Naive thymus-derived CD4-positive, alpha-beta T cell (primary cell): ENCODE results near the gene GRM4. TPM values are rescaled to one million over a fixed set of nuclear protein-coding genes. Genes with fewer than 3 reads are reported as not detected.

Experiments
- ATAC-seq: fragments of 150-1000 bp; cut with Tn5 transposase; 2 replicates; pipeline ENCODE4 v1.10.0; 2021; ENCODE audit warnings: mild to moderate bottlenecking, moderate library complexity
- CTCF ChIA-PET: fragments of 350-600 bp; sonication (Branson Sonifier 250); formaldehyde crosslinking; loops from one replicate; lab custom pipeline; 2021; ENCODE audit warnings: antibody characterized with exemption; lab: Charles Lee
- POLR2A ChIA-PET: fragments of 350-600 bp; sonication (Branson Sonifier 250); formaldehyde crosslinking; loops from one replicate; lab custom pipeline; 2021; ENCODE audit warnings: antibody characterized with exemption, inconsistent platforms; lab: Charles Lee
- DNase-seq, 9 donors: peaks; one replicate each; pipeline versions ENCODE4 v3.0.0 to v3.0.0-alpha.2; 2020 to 2022; ENCODE audit warnings: mixed read lengths in 1 of 9
- H3K27ac ChIP-seq: one replicate; pipeline ENCODE4 v1.7.0; 2013; ENCODE audit warnings: mild to moderate bottlenecking, low read depth, low read length, moderate library complexity
- H3K27me3 ChIP-seq, 2 donors: one replicate each; pipeline ENCODE4 v1.7.0; 2013; ENCODE audit warnings: low read length in 2 of 2, mild to moderate bottlenecking in 2 of 2, moderate library complexity in 2 of 2; ENCODE audit not compliant: control insufficient read depth in 2 of 2, insufficient read depth in 2 of 2
- H3K36me3 ChIP-seq, 3 experiments: 1 replicate in 2 of 3; 2 replicates in 1 of 3; pipeline ENCODE4 v1.7.0; 2013; ENCODE audit warnings: low read length in 3 of 3, mild to moderate bottlenecking in 3 of 3, moderate library complexity in 1 of 3; ENCODE audit not compliant: insufficient read depth in 3 of 3, control insufficient read depth in 2 of 3
- H3K4me1 ChIP-seq, 2 donors: one replicate each; pipeline ENCODE4 v1.7.0; 2013; ENCODE audit warnings: low read length in 2 of 2, mild to moderate bottlenecking in 2 of 2, moderate library complexity in 1 of 2; ENCODE audit not compliant: control insufficient read depth in 2 of 2, insufficient read depth in 2 of 2
- H3K4me3 ChIP-seq: 2 replicates; pipeline ENCODE4 v1.7.0; 2013; ENCODE audit warnings: mild to moderate bottlenecking, low read length
- H3K9me3 ChIP-seq, 3 experiments: 1 replicate in 2 of 3; 2 replicates in 1 of 3; pipeline ENCODE4 v1.7.0; 2013; ENCODE audit warnings: low read length in 3 of 3; ENCODE audit not compliant: control insufficient read depth in 2 of 3
- H3K27ac Mint-ChIP-seq, 9 donors: one replicate each; pipeline ENCODE4 v1.8.0; 2020 to 2022; ENCODE audit warnings: mixed read lengths in 9 of 9, mild to moderate bottlenecking in 8 of 9, moderate library complexity in 5 of 9, inconsistent platforms in 2 of 9
- H3K27me3 Mint-ChIP-seq, 5 donors: one replicate each; pipeline ENCODE4 v1.8.0; 2021 to 2022; ENCODE audit warnings: mixed read lengths in 5 of 5, mild to moderate bottlenecking in 1 of 5
- H3K36me3 Mint-ChIP-seq, 5 donors: one replicate each; pipeline ENCODE4 v1.8.0; 2020 to 2022; ENCODE audit warnings: mixed read lengths in 5 of 5, mild to moderate bottlenecking in 3 of 5, inconsistent platforms in 1 of 5
- H3K4me1 Mint-ChIP-seq, 7 donors: one replicate each; pipeline ENCODE4 v1.8.0; 2020 to 2022; ENCODE audit warnings: mixed read lengths in 7 of 7, mild to moderate bottlenecking in 3 of 7, inconsistent platforms in 1 of 7
- H3K4me3 Mint-ChIP-seq, 10 donors: one replicate each; pipeline ENCODE4 v1.8.0; 2020 to 2022; ENCODE audit warnings: mild to moderate bottlenecking in 10 of 10, mixed read lengths in 10 of 10, moderate library complexity in 6 of 10, inconsistent platforms in 2 of 10
- H3K9me3 Mint-ChIP-seq, 11 donors: one replicate each; pipeline ENCODE4 v1.8.0; 2020 to 2022; ENCODE audit warnings: mixed read lengths in 11 of 11, mild to moderate bottlenecking in 4 of 11, inconsistent platforms in 1 of 11, moderate library complexity in 1 of 11
- intact Hi-C, 2 donors: fragments of 100-400 bp; cut with micrococcal nuclease; formaldehyde crosslinking; loops; one replicate each; pipeline ENCODE4 v1.15.1; 2023
- polyA plus RNA-seq, 2 donors: library from polyadenylated mRNA; unstranded; fragments of 300-500 nt; fragmentation: Illumina TruSeq; gene quantifications; one replicate each; pipeline ENCODE4 v1.2.3, GENCODE V29; 2021
- total RNA-seq, 6 experiments: library from RNA in 5 of 6; stranded (reverse) in 5 of 6; gene quantifications; 1 replicate in 5 of 6; 2 replicates in 1 of 6; pipeline ENCODE4 v1.2.3 and lab custom pipeline; 2021 to 2026

GRM4 gene
- total and polyA plus RNA-seq, 7 experiments from 2014 or later, result not detected

DNA sequence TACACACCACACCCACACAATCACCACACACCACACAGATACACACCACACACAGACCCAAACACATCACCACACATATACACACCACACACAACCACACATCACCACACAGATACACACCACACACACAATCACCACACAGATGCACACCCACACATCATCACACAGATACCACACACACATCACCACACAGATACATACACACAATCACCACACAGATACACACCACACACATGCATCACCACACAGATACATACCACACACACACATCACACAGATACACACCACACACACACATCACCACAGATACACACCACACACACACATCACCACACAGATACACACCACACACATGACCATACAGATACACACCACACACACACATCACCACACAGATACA is 73.2 kb downstream of the GRM4 start:
- ATAC-seq (no peak), DNase-seq (no peak)
- Mint-ChIP-seq H3K9me3 (no peaks in the 10 kb centered on the region), H3K36me3 (no peaks in the 10 kb centered on the region), H3K27me3 (peaks cover 0 to 3% (median 0%) of the 10 kb centered on the region in 5 donors), H3K27ac (no peak overlapping the region), H3K4me1 (no peaks in the 10 kb centered on the region), H3K4me3 (no peak overlapping the region)
- intact Hi-C loops, result no loop called here
- POLR2A ChIA-PET, result no interaction called here
- no peak overlapping the region for H3K4me3 ChIP-seq
- H3K27me3 ChIP-seq, result no peaks in the 10 kb centered on the region
- H3K9me3 ChIP-seq, result no peaks in the 10 kb centered on the region
- H3K36me3 ChIP-seq, result no peaks in the 10 kb centered on the region
- no peak overlapping the region for H3K27ac ChIP-seq
- no peaks in the 10 kb centered on the region for H3K4me1 ChIP-seq
- CTCF ChIA-PET, result no interaction called here

GRCh38 chr6:34071884-34072379 is 74.0 kb downstream of the GRM4 start:
- no peak overlapping the region for H3K27ac Mint-ChIP-seq
- no peak overlapping the region for H3K4me3 Mint-ChIP-seq
- no peaks in the 10 kb centered on the region for H3K4me1 Mint-ChIP-seq
- POLR2A ChIA-PET, result no interaction called here
- Histone ChIP-seq H3K27me3 (no peaks in the 10 kb centered on the region), H3K4me1 (no peaks in the 10 kb centered on the region), H3K4me3 (no peak overlapping the region), H3K36me3 (no peaks in the 10 kb centered on the region), H3K27ac (no peak overlapping the region), H3K9me3 (no peaks in the 10 kb centered on the region)
- H3K36me3 Mint-ChIP-seq, result no peaks in the 10 kb centered on the region
- DNase-seq (no peak), ATAC-seq (no peak)
- H3K9me3 Mint-ChIP-seq, result no peaks in the 10 kb centered on the region
- peaks cover 0 to 3% (median 0%) of the 10 kb centered on the region in 5 donors for H3K27me3 Mint-ChIP-seq
- CTCF ChIA-PET, result no interaction called here
- intact Hi-C loops, result no loop called here

- intact Hi-C loops, result no loop called here
- POLR2A ChIA-PET, result no interaction called here
- no peaks in the 10 kb centered on the region for H3K36me3 Mint-ChIP-seq
Observed at GRCh38 chr6:34071136-34071883, 74.6 kb downstream of the GRM4 start.

DNA sequence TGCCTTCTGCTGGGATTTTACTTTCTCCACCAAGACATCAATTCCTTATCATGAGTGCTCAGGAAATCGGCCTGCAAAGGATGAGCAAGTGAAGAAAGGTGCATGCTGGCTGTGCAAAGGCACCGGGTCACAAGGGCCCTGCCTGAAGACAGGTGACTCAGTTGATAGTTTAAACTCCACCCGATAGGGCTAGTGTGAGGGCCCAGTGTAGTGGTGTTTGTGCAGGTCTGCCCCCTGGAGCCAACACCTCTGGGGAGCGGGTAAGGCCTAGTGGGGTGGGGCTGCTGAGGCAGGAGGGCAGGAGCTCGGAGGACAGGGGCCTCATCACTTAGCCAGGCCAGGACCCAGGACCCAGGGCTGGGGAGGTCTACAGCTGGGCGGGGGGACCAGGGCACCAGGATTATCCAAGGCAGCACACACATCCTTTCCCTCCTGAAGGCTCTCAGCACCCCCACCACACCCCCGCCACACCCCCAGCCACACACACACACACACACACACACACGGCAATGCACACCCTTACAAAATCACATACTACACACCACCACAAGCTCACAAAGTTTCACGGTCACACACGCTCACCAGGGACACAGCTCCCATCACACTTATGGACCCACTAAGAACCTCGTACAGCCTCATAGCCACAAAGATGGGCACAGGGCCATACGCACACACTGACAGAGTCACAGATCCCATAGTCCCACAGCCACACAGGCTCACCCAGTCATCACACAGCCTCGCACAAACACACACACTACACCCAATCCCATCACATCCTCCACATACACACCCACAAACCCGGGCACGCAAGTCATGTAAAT is 75.4 kb downstream of the GRM4 start:
- H3K27ac ChIP-seq, result no peak overlapping the region
- Mint-ChIP-seq H3K4me3 (no peak overlapping the region), H3K27me3 (peaks cover 0 to 3% (median 0%) of the 10 kb centered on the region in 5 donors), H3K9me3 (no peaks in the 10 kb centered on the region), H3K4me1 (no peaks in the 10 kb centered on the region), H3K27ac (no peak overlapping the region), H3K36me3 (no peaks in the 10 kb centered on the region)
- intact Hi-C loops, result no loop called here
- ATAC-seq (peak; percentile 5), DNase-seq (no peak)
- no peaks in the 10 kb centered on the region for H3K9me3 ChIP-seq
- ChIA-PET POLR2A (no interaction called here), CTCF (no interaction called here)
- H3K36me3 ChIP-seq, result no peaks in the 10 kb centered on the region
- H3K27me3 ChIP-seq, result no peaks in the 10 kb centered on the region
- no peaks in the 10 kb centered on the region for H3K4me1 ChIP-seq
- H3K4me3 ChIP-seq, result no peak overlapping the region

More at GRCh38 chr6:34071136-34071883, 74.6 kb downstream of the GRM4 start:
- ATAC-seq (no peak), DNase-seq (no peak)
- Histone ChIP-seq H3K4me1 (no peaks in the 10 kb centered on the region), H3K36me3 (no peaks in the 10 kb centered on the region), H3K27ac (no peak overlapping the region), H3K4me3 (no peak overlapping the region), H3K27me3 (no peaks in the 10 kb centered on the region), H3K9me3 (no peaks in the 10 kb centered on the region)
- CTCF ChIA-PET, result no interaction called here
- Mint-ChIP-seq H3K27ac (no peak overlapping the region), H3K4me1 (no peaks in the 10 kb centered on the region), H3K9me3 (no peaks in the 10 kb centered on the region), H3K27me3 (peaks cover 0 to 3% (median 0%) of the 10 kb centered on the region in 5 donors), H3K4me3 (no peak overlapping the region)

DNA sequence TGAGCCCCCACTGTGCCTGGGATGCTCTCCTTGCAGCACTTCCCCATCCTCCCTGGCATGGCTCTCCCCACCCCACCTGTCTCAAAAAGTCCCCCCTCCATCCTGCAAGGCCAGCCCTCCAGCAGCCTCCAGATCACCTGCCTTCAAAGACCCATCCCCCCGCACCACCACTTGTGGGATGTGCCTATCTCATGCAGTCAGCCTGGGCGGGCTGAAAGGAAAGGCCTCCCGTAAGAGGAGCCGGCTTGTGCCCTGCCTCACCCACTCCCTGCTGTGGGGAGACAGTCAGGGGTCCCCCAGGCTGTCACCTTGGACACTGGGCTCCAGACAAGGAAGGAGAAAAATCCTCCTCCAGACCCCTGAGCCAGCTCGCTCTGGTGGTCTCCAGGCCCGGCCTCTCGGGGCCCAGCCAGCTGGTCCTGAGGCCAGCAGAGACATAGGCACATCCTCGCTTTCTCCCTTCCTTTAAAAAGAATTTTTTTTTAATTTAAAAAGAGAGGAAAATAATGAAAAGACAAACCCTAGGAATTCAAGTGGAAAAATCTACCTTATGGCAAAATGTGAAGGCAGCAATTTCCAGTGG is 77.3 kb downstream of the GRM4 start:
- H3K9me3 ChIP-seq, result no peaks in the 10 kb centered on the region
- no peak overlapping the region for H3K4me3 Mint-ChIP-seq
- POLR2A ChIA-PET, result no interaction called here
- H3K27me3 ChIP-seq, result no peaks in the 10 kb centered on the region
- no peaks in the 10 kb centered on the region for H3K4me1 Mint-ChIP-seq
- no peaks in the 10 kb centered on the region for H3K36me3 ChIP-seq
- ATAC-seq, result no peak
- CTCF ChIA-PET, result interaction anchor here (0.7 kb wide), 1 partner anchor 31 kb away, joined by 3 read pairs; no protein-coding TSS in a partner anchor
- H3K9me3 Mint-ChIP-seq, result no peaks in the 10 kb centered on the region
- no peak for DNase-seq
- H3K36me3 Mint-ChIP-seq, result no peaks in the 10 kb centered on the region
- no peaks in the 10 kb centered on the region for H3K4me1 ChIP-seq
- no peak overlapping the region for H3K4me3 ChIP-seq
- H3K27ac Mint-ChIP-seq, result no peak overlapping the region
- peaks cover 0 to 4% (median 0%) of the 10 kb centered on the region in 5 donors for H3K27me3 Mint-ChIP-seq
- intact Hi-C loops, result no loop called here
- no peak overlapping the region for H3K27ac ChIP-seq

GRCh38 chr6:34067814-34068213 is 78.1 kb downstream of the GRM4 start:
- peak in 2 of 9 donors; percentile 7 to 8 for DNase-seq
- no peaks in the 10 kb centered on the region for H3K36me3 Mint-ChIP-seq
- Histone ChIP-seq H3K9me3 (no peaks in the 10 kb centered on the region), H3K4me3 (no peak overlapping the region), H3K27me3 (no peaks in the 10 kb centered on the region), H3K4me1 (no peaks in the 10 kb centered on the region), H3K36me3 (no peaks in the 10 kb centered on the region), H3K27ac (no peak overlapping the region)
- ChIA-PET POLR2A (no interaction called here), CTCF (no interaction called here)
- intact Hi-C loops, result no loop called here
- H3K4me3 Mint-ChIP-seq, result no peak overlapping the region
- H3K27me3 Mint-ChIP-seq, result peaks cover 0 to 4% (median 0%) of the 10 kb centered on the region in 5 donors
- H3K4me1 Mint-ChIP-seq, result no peaks in the 10 kb centered on the region
- no peak overlapping the region for H3K27ac Mint-ChIP-seq
- H3K9me3 Mint-ChIP-seq, result no peaks in the 10 kb centered on the region
- ATAC-seq, result no peak
